OCI-M2 (cell line): Measurements from ENCODE around the gene CBR1.
"Not testable (repeated sequence)": the region's sequence is repeated elsewhere in the genome, so short reads cannot be mapped to it uniquely, and the experiment has no call there.

Source experiments
- DNase-seq: peaks from one replicate; lab custom pipeline; 2025; ENCODE audit not compliant: unreplicated experiment; lab: John Stamatoyannopoulos, UW

Gene CBR1

DNA sequence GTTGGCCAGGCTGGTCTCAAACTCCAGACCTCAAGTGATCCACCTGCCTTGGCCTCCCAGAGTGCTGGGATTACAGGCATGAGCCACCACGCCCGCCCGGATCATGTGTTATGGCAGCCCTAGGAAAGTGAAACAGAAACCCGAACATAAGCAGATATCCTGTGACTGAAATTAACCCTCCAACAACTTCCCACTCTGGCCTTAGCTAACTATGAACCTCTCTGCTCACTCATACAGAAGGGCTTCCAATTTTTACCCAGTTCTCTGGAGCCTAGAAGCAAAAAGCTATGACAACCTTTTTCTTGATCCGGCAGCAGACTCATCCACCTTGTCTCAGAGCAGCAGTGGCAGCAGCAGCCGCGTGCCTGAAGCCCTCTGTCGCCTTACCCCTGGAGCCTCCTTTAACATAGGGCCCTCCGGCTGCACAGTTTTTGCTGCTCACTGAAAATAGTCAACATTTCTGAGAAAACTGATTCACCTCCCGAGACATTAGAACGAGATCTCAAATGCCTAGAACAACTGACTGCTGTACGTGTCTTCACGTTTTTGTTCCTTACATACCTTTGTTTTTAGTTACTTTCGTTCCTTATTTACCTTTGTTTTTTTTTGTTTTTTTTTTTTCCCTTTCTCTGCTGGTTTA is 9.3 kb downstream of the CBR1 start:
- no peak for DNase-seq

DNA sequence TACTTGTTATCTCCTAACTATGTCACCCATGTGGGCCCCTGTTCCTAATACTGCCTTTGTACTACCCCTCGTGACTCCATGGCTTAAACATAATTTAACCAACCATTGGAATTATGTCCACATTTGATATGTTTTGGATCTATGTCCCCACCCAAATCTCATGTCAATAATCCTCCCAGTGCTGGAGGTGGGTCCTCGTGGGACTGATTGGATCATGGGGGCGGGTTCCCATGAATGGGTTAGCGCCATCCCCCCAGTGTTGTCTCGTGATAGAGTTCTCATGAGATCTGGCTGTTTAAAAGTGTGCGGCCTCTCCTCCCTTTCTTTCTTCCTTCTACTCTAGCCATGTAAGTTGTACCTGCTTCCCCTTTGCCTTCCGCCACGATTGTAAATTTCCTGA is 9.8 kb downstream of the CBR1 start:
- no peak for DNase-seq

DNA sequence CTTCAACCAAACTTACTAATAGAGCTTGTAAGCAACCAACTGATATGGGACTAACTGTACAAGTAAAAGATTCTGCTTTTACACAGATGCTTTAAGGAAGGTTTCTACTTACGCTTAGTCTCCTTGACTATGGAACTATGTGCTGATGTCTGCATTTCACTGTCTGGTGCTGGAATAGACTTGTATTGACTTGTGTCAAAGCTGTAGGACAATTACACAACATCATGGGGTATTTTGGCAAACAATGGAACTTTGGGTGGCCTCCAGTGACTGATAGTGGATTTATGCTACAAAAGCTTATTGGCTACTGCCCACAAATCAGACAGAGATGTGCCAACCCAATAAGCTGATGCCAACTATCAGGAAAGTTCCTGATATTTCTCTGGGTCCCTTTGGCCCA is 10.6 kb downstream of the CBR1 start:
- DNase-seq = no peak

DNA sequence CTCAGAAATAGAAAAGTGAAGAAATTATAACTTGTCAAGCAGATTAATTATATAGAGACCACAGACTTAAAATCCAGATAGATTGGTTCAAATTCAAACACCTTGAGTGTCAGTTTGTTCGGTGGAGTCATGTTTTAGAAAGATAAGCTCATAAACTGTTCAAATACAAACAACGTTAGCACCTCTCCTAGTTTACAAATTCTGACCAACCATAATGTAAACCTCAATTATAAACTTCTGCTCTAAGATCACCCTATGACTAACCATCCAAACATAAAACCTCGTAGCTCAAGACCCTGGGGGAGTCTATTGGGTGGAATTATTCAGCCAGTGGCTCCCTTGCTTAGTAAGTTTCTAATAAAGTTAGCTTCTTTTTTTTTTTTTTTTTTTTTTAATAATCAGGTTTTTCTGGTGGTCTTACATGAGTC is 12.4 kb downstream of the CBR1 start:
- no peak for DNase-seq

DNA sequence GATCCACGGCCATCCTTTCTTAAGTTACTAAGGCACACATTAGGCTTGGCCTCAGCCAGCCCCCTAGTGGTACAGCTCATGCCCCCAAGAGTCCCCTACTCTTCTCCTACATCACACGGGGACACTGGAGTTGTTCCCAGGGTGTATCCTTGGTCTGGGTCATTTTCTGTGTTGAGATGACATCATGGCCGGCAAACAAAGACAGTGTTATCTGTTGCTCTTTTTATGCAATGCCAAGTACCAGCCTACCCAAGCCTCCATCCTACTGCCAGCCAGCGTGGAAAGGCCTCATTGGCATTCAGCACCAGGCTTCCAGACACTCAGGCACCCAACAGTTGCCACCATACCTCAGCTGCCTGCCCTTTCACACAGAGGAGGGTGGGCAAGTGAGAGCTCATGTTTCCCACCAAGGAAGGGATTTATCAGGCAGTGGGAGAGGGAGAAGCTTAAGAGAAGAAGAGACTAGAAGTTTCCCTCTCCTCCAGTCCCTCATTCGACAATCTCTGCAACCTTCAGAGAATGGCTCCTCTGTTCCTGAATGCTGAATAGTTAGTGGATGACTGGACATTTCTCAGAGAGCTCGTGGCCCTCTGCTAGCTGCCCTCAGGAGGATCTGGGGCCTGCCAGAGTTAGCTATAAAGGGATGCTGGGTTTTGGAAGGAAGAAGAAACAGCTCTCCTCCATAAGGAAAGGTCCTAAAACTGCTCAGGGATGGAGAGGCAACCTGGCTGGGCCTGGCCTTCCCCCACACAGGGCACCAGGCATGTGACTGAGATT is 17.7 kb downstream of the CBR1 start:
- DNase-seq = no peak

DNA sequence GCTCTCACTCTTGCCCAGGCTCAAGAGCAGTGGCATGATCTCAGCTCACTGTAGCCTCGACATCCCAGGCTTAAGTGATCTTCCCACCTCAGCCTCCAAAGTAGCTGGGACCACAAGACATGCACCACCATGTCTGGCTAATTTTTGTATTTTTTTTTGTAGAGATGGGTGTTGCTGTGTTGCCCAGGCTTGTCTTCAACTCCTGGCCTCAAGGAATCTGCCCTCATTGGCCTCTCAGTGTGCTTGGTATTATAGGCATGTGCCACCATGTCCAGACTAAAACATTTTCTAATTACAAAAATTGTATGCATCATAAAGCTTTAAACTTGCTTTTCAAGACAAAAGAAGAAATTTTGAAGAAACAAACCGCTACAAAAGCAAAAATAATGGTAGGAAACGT is 20.1 kb downstream of the CBR1 start:
- no peak for DNase-seq

DNA sequence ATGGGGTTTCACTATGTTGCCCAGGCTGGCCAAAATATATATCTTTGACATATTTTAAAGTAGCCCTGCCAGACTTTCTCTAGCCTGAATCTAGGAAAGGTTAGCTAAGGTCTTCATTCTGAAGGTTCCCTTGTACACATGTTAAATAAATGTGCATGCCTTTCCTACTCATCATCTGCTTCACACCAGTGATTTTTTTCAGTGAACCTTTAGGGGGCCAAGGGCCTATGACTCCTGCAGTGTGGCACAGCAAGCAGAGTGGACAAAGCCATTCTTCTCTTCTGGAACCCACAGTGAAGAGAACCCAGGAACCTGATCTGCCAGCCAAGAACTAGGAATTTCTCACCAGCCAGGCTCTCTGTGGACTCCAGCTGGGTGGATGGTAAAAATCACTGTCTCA is 22.9 kb downstream of the CBR1 start:
- no peak for DNase-seq

DNA sequence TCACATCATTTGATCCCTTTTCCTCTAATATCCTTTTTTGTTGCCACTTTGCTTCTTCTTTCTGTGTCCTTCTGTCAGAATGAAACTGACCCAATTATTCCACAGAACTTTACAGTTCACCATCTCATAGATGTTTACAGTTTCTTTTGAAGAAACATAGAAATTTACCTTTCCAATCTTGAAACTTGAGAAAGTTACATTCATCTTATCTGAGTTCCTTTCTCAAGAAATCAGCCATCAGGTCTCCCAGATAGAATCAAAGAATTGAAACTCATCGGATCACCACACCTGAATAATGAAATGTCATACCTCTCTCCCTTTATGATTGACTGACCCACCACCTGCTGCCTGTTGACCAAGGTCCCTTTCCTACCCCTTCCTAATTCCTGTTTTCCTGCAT is 23.7 kb downstream of the CBR1 start:
- DNase-seq = no peak

DNA sequence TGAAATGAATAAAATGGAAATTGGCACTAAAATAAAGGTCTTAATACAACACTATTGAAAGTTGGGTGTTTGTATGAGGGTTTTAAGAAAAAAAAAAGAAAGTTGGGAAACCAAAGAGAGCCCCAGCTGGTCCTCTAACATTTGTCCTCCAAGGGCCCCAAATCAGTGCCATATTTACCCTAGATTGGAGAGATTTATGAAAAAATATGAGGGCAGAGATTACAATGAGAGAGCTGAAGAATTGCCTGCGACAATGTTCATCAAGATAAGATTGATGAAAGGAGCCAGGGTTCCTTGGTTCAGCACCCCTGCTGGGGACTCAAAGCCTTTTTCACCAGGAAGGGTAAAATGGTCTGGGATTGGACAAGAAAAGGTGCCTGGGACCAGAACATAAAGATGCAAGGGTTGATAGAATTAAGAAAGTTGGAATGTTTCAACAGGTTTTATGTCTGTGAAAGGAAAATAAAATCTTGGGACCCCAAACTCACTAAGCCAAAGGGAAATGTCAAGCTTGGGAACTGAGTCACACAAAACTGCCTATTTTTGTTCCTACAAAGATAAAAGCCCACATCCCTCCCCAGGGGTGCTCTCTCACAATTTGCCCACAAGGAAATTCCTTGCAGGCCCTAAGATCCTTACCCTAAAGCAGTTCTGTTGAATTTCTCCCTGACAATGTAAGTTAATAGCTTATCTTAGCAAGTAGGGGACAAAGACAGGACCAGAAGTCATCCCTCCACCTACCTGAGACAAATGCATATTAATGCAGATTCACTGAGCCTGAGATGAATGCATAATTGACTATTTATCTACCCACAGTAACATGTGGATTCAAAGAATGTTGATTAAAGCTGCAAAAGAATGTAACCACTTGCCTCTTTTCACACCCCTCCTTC is 26.8 kb downstream of the CBR1 start:
- DNase-seq = no peak

DNA sequence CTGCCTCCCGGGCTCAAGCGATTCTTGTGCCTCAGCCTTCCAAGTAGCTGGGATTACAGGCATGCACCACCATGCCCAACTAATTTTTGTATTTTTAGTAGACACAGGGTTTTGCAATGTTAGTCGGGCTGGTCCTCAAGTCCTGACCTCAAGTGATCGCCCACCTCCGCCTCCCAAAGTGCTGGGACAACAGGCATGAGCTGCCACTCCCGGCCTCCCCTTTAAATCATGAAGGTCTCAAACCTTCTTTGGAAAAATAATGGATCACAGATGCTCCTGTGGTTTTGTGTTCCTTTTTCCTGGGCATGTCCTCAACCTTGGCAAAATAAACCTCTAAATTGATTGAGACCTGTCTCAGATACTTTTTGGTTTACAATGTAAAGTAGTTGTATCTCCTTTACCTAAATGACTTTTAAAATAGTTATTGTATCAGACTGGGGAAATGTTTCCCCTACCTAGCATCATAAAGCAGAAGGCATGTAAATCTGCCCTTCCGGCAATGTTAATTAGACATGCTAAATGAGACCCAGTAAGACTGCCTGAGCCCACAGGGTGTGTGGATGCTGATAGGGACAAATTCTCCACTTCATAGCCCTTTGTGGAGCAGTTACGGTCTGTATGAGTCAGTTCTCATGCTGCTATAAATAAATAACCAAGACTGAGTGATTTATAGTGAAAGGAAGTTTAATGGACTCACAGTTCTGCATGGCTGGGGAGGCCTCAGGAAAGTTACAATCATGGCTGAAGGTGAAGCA is 27.8 kb downstream of the CBR1 start:
- no peak for DNase-seq

DNA sequence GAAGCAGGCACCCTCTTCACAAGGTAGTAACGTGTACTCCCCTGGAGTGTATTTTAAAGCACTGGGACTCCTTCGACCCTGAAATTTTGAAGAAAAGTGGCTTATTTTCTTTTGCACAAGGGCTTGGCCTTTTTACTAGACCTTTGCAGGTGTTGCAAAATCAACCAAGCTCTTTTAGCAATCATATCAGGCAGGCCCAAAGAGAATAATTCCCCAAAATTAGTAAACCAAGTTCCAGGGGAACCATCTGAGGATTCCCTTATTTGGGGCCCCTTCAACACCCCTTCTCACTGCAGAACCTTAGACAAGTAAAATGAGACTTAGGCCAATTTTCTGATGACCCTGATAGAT is 28.3 kb downstream of the CBR1 start:
- no peak for DNase-seq

DNA sequence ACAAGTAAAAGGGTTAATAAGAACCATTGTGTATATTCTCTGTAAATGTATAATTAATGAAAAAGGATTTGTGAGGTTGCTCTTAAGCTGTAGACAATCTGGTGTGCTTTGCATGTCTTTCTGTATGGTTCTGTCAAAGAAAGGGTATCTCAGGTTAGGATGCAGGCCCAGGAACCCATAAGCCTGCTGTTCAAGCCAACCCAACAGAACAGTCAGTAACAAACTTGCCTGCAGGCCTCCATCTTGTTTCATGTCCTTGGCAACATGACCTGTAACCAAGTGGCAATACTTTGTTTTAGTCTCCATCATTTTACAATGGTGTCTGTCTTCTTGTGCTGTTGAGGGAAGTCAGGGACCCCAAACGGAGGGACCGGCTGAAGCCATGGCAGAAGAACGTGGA is 29.2 kb downstream of the CBR1 start:
- DNase-seq = no peak

DNA sequence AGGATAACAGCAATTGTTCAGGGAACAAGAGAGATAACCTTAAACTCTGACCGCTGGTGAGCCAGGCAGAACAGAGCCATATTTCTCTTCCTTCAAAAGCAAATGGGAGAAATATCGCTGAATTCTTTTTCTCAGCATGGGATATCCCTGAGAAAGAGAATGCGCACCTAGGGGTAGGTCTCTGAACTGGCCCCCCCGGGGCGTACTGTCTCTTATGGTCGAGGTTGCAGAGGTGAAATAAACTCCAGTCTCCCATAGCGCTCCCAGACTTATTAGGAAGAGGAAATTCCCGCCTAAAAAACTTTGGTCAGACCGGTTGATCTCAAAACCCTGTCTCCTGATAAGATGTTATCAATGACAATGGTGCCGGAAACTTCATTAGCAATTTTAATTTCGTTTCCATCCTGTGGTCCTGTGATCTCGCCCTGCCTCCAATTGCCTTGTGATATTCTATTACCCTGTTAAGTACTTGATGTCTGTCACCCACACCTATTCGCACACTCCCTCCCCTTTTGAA is 29.9 kb downstream of the CBR1 start:
- DNase-seq = not testable (repeated sequence)

DNA sequence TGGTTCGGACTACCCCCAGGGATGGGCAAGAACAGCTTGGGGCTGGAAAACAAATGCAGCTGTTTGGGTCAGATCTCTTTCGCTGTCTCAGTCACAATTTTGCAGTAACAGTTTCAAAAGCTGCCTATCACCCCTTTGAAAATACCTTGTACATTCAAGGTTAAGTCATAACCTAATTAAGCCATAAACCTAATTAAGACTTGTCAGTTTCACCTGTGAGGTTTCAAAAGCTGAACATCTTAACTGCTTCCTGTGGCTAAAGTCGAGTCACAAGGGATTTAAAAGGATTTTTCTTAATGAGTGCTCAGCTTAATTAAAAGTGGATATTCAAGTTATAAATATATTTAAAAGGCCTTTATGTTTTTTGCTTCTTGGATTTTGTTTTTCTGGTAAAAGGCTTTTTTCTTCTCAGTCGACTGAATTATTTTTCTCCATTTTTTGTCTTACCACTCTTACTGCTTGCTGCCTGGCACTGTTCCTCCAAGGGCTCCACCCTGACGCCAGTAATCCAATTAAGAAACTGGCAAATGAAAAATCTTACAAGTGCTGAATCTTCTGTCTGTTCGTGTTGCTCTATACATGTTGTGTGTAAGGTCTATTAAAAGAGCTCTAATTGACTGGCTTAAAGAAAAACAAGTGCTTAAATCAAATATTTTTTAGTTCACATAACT is 31.3 kb downstream of the CBR1 start:
- DNase-seq = no peak

DNA sequence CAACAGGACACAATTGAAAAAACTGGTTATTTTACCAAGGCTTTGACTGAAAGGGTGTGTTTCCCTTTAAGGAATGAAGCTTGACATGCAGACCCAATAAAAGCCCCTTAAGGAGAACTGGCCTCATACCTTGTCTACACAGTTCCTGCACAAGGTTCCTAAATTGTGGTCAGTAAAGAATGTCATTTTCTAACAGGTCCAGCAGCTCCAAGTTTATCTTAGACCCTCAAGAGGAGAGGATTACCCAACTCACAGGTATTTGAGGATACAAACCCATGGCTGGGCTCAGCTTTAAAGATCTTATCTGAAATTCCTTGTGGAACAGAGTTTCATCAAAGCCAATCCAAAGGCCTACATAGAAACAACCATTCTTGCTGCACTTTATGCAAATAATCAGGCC is 33.6 kb downstream of the CBR1 start:
- DNase-seq = no peak

DNA sequence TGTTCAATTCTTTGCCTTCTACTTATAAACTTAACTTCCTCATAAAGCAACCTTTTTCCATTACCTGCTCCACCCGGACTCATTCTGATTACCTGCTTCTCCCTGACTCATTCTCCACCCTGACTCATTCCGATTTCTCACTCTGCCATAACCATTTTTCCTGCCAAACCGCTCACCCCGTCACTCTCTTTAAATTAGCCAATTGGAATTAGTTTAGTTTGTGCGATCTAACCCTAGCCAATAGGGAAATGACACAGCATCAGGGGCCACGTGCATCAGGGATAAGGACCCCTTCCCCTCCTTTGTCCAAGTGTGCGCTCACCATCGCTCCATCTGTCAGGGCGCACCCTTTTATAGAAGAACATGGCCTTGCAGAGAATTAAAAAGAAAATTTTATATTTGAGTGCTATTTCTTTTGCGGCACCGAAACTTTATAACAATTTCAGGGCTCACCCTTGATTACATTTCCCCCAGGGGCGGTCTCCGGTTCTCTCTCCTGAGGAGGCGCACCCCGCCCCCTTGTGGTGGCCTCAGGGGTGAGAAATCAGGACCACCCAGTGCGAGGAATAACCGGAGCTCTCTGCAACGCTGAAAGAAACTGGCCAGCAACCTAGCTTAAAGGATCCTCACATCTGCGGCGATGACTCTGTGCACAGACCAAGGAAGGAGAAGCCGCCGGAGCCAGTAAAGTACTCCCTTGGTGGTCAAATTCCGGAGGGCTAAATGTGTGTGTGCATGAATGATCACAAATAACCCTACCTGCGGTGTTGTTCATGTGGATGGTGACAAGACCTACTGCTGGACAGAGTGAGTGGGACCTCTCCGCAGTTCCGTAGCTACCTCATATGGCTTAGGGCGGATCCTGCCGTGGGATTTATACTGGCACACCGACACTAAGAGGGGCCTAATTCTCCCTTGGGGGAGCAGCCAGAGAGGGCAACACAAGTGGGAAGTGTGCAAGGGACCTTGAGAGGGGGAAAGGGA is 34.8 kb downstream of the CBR1 start:
- DNase-seq = no peak

DNA sequence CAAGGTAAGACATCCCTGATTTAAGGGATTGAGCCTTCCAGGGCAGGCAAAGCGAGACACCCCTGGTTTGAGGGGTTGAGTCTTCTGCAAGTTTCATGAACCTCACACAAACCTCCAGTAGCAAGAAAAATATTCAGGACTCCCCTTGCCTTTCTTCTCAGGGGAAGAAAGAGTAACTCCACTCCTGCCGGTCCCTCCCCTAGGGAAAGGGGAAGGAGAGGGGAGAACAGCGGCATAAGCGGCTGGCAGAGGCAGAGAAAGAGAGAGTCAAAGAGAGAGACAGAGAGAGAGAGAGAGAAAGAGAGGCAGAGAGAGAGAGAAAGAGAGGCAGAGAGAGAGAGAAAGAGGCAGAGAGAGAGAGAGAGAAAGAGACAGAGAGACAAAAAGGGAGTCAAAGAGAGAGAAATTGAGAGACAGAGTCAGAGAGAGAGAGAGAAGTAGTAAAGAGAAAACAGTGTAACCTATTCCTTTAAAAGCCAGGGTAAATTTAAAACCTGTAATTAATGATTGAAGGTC is 35.6 kb downstream of the CBR1 start:
- no peak for DNase-seq

DNA sequence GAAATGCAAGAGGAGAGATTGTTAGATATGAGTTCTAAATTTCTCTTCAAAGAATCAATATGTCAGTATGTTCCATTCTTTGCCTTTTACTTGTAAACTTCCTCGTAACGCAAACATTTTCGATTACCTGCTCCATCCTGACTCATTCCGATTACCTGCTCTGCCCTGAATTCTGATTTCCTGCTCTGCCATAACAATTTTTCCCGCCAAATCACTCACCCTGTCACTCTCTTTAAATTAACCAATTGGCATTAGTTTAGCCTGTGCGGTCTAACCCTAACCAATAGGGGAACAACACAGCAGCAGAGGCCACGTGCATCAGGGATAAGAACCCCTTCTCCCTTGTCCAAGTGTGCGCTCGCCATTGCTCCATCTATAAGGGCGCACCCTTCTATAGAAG is 40.0 kb downstream of the CBR1 start:
- no peak for DNase-seq

DNA sequence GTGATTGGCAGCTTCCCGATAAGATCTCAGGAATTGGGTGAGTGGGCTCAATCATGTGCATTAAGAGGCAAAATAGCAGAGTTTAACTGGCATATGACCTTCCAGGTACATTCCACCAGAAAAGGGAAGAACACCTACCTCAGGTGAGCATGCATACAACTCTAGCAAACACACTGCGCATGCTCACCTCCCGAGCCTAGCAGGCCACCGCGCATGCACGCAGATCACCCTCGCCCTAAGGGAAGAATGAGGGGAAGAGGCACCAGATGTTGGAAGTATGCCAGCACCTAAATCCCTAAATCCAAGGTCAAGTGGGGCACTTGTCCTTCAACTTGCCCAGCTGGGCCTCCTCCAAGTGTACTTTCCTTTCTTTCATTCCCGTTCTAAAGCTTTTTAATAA is 41.4 kb downstream of the CBR1 start:
- no peak for DNase-seq
